ENCODE results near the gene DEFB132.
A peak's percentile ranks its signal among the peaks of the same experiment; 100 is the strongest.

- no peak for TF ChIP-seq SP1 (IDR thresholded peaks at IDR 0.05)
- peak; percentile 76 for TF ChIP-seq CTBP1 (IDR thresholded peaks at IDR 0.05; ENCODE audit: borderline replicate concordance)
Observed at GRCh38 chr20:297098-297924, 39.8 kb downstream of the DEFB132 start, which contains the start of gene ZCCHC3.

Measured in HEK293T (cell line).